GM19239 (cell line): Measurements from ENCODE around the gene CTBS.
"Not testable (repeated sequence)": the region's sequence is repeated elsewhere in the genome, so short reads cannot be mapped to it uniquely, and the experiment has no call there.

ENCODE experiments used
- DNase-seq: peaks from one replicate; pipeline ENCODE4 v3.0.0; 2011; ENCODE audit warnings: low spot score; ENCODE audit not compliant: insufficient read length
- FAIRE-seq: peaks from 2 replicates; lab custom pipeline; 2011; peaks lifted over from hg19 to GRCh38; lab: Jason Lieb, UNC

Gene CTBS

GRCh38 chr1:84507887-84508286, 66.4 kb downstream of the CTBS start:
- not testable (repeated sequence) for DNase-seq, FAIRE-seq

- DNase-seq (no peak), FAIRE-seq (no peak)
Measured at GRCh38 chr1:84506729-84507453, 67.3 kb downstream of the CTBS start.

GRCh38 chr1:84506002-84506728, 68.1 kb downstream of the CTBS start, which contains the start of the genes GNG5 and SPATA1:
TSS of gene GNG5 (minus strand) at chr1:84506581. CDS start at chr1:84506091, 490 bp downstream.
TSS of gene SPATA1 (plus strand) at chr1:84506386. CDS start at chr1:84516360, 9,974 bp downstream.
- DNase-seq (peak; percentile 86), FAIRE-seq (peak; percentile 96)

- FAIRE-seq (no peak), DNase-seq (peak; percentile 18)
Measured at GRCh38 chr1:84505493-84506001, 68.7 kb downstream of the CTBS start.

GRCh38 chr1:84504580-84505492, 69.4 kb downstream of the CTBS start:
- DNase-seq (no peak), FAIRE-seq (peak; percentile 90)

GRCh38 chr1:84502927-84503326, 71.3 kb downstream of the CTBS start:
- DNase-seq (no peak), FAIRE-seq (no peak)
